Lung (tissue), 12 donors: ENCODE results near the gene DHX35. TPM values are rescaled to one million over a fixed set of nuclear protein-coding genes. Genes with fewer than 3 reads are reported as not detected.

Source experiments
- ATAC-seq: fragments of 200-7000 bp; cut with Tn5 transposase; one replicate; pipeline ENCODE4 v1.9.1; 2020; ENCODE audit warnings: moderate number of reproducible peaks; ENCODE audit not compliant: insufficient read depth, low FRiP score
- DNase-seq, 3 donors: peaks; one replicate each; pipeline ENCODE4 v3.0.0-alpha.2; 2013 to 2017
- H3K27ac ChIP-seq, 2 donors: one replicate each; pipeline ENCODE4 v1.5.1; 2013; ENCODE audit warnings: mild to moderate bottlenecking in 2 of 2, moderate library complexity in 2 of 2, control low read depth in 1 of 2, inconsistent platforms in 1 of 2, low read depth in 1 of 2, low read length in 1 of 2
- H3K27me3 ChIP-seq, 3 donors: one replicate each; pipeline ENCODE4 v1.5.1; 2013; ENCODE audit warnings: low read length in 2 of 3; ENCODE audit not compliant: control insufficient read depth in 3 of 3, insufficient read depth in 3 of 3
- H3K36me3 ChIP-seq, 4 donors: one replicate each; pipeline ENCODE4 v1.5.1; 2013; ENCODE audit warnings: low read length in 4 of 4, mild to moderate bottlenecking in 1 of 4, moderate library complexity in 1 of 4; ENCODE audit not compliant: control insufficient read depth in 4 of 4, insufficient read depth in 4 of 4
- H3K4me1 ChIP-seq, 5 donors: one replicate each; pipeline ENCODE4 v1.5.1; 2013; ENCODE audit warnings: low read length in 5 of 5, mild to moderate bottlenecking in 2 of 5, moderate library complexity in 1 of 5; ENCODE audit not compliant: control insufficient read depth in 5 of 5, insufficient read depth in 5 of 5
- H3K4me3 ChIP-seq: one replicate; pipeline ENCODE4 v1.5.1; 2013; ENCODE audit warnings: mild to moderate bottlenecking, control low read depth, moderate library complexity
- H3K9ac ChIP-seq, 2 donors: one replicate each; pipeline ENCODE4 v1.5.1; 2013; ENCODE audit warnings: low read length in 2 of 2, control low read depth in 1 of 2; ENCODE audit not compliant: insufficient read depth in 1 of 2
- H3K9me3 ChIP-seq, 4 donors: one replicate each; pipeline ENCODE4 v1.5.1; 2013; ENCODE audit warnings: low read length in 3 of 4, mild to moderate bottlenecking in 1 of 4, moderate library complexity in 1 of 4; ENCODE audit not compliant: control insufficient read depth in 4 of 4, insufficient read depth in 3 of 4
- CTCF ChIP-seq: IDR thresholded peaks from 2 replicates; pipeline ENCODE4 v1.5.1; 2012; ENCODE audit warnings: mild to moderate bottlenecking; ENCODE audit errors: control extremely low read depth, extremely low read depth
- WGBS, 2 donors: extraction: QIAGEN DNeasy Blood & Tissue Kit; methylation state at CpG; one replicate each; pipeline ENCODE4 v1.1.7; 2013; 5-methylcytosine and 5-hydroxymethylcytosine counted together
- polyA plus RNA-seq, 2 donors: library from polyadenylated mRNA; stranded (reverse); fragments of 200-250 nt; gene quantifications; one replicate each; pipeline ENCODE4 v1.2.1, GENCODE V29; 2013
- total RNA-seq, 2 donors: library from RNA; depleted of rRNA in 1 of 2; stranded (reverse); fragments of >200 nt in 1 of 2; gene quantifications; one replicate each; pipeline ENCODE4 v1.2.1, GENCODE V29; 2014 to 2021
- donor health status: control.
- donor health status: control.
- donor health status: Bipolar disorder and iron deficiency.
- donor health status: healthy.
- donor health status: DM: yes; HTN: yes; CAD: no.

The DHX35 gene
- total and polyA plus RNA-seq, 4 donors: 4.4 to 15.5 (median 8.2) TPM

- WGBS, 2 donors: 87 to 95% methylated on average over 8 of the region's 8 CpGs
- TF ChIP-seq CTCF: no peak
- H3K9me3 ChIP-seq: no peaks in the 10 kb centered on the region
- no peak for DNase-seq
- peaks cover 0 to 6% (median 0%) of the 10 kb centered on the region in 5 donors for H3K4me1 ChIP-seq
- no peak for ATAC-seq
- H3K27me3 ChIP-seq: no peaks in the 10 kb centered on the region
- no peak overlapping the region for H3K27ac ChIP-seq
- peaks cover 0 to 11% (median 0%) of the 10 kb centered on the region in 4 donors for H3K36me3 ChIP-seq
- H3K4me3 ChIP-seq: no peak overlapping the region
- no peak overlapping the region for H3K9ac ChIP-seq
Observed at GRCh38 chr20:39045676-39046075, 83.5 kb downstream of the DHX35 start.

GRCh38 chr20:39047417-39047985, 85.4 kb downstream of the DHX35 start:
- Histone ChIP-seq H3K36me3 (peaks cover 0 to 4% (median 0%) of the 10 kb centered on the region in 4 donors), H3K27ac (no peak overlapping the region), H3K27me3 (peaks cover 0 to 7% (median 3%) of the 10 kb centered on the region in 3 donors), H3K9me3 (no peaks in the 10 kb centered on the region), H3K4me1 (peaks cover 0 to 6% (median 0%) of the 10 kb centered on the region in 5 donors), H3K9ac (no peak overlapping the region), H3K4me3 (no peak overlapping the region)
- DNase-seq (no peak), ATAC-seq (no peak)
- no peak for TF ChIP-seq CTCF
- 66 to 69% methylated on average over 10 of the region's 10 CpGs for WGBS, 2 donors

- Histone ChIP-seq H3K4me3 (no peak overlapping the region), H3K9ac (no peak overlapping the region), H3K36me3 (no peaks in the 10 kb centered on the region), H3K4me1 (peaks cover 0 to 6% (median 0%) of the 10 kb centered on the region in 5 donors), H3K9me3 (peaks cover 0 to 3% (median 0%) of the 10 kb centered on the region in 4 donors), H3K27ac (no peak overlapping the region), H3K27me3 (peaks cover 0 to 13% (median 3%) of the 10 kb centered on the region in 3 donors)
- ATAC-seq (peak; percentile 73), DNase-seq (peak; percentile 73 to 82 (median 75))
- WGBS, 2 donors: 23 to 24% methylated on average over 4 of the region's 4 CpGs
- TF ChIP-seq CTCF: peak; percentile 89
Observed at GRCh38 chr20:39048000-39048696, 86.0 kb downstream of the DHX35 start.
